Right lobe of liver (tissue), 4 donors: Measurements from ENCODE around the gene UBB.

Source experiments
- CTCF ChIP-seq, 4 donors: fragments of 200-600 bp in 3 of 4; fragments of 450-650 bp in 1 of 4; IDR thresholded peaks; one replicate each; pipeline versions ENCODE4 v1.5.1 to v1.8.0; 2016 to 2022; ENCODE audit warnings: antibody characterized with exemption in 4 of 4, mild to moderate bottlenecking in 2 of 4
- POLR2A ChIP-seq: fragments of 450-650 bp; IDR thresholded peaks from one replicate; pipeline ENCODE4 v1.6.1; 2017; ENCODE audit warnings: antibody characterized with exemption, mild to moderate bottlenecking
- donor health status: DM: no; HTN: no; CAD: no.
- donor health status: DM: no; HTN: no; CAD: no.
- donor health status: DM: no; HTN: yes; CAD: no.

DNA sequence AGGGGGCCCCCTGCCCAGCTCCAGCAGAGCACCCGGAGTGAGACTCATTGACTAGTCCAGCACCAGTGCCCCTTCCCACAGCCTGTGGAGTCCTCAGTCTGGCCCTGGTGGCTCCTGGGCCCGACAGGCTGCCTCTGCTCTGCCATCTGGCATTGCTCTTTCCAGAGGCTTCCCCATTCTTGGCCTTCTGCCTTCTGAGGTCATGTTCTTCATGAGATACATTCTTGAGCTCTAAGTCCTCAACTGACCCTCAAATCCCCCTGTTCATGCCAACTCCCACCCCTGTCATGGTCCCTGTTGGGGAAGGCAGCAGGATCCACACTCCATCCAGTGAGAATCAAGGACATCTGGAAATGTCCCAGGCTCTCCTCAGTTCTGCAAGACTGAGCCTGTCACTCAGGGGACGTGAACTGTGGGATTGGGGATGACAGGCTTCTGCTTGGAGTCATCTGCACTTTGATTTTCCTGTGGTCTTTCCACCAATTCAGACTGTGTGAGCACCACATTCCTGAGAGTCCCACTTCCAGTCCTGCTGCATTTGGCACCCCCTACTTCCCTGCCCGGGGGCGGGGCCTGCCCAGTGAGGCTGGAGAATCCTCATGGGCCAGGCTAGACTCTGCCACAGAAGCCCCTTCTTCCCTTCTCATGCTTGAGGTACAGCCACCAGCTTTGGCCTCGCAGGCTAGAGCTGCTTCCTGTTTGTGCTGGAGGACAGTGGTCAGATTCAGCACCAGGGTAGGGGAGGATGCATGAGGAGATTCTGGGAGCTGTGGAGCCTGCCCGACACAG, 37.2 kb downstream of the UBB start:
- TF ChIP-seq CTCF (IDR thresholded peaks at IDR 0.05) (no peak), POLR2A (no peak)
